HG03060 (cell line): ENCODE results near the gene MXD3.
"Not testable (repeated sequence)": the region's sequence is repeated elsewhere in the genome, so short reads cannot be mapped to it uniquely, and the experiment has no call there.

Experiments
- ATAC-seq: cut with Tn5 transposase; IDR thresholded peaks from one replicate; pipeline ENCODE4 v1.9.1; 2021; ENCODE audit warnings: low read depth, moderate number of reproducible peaks; ENCODE audit not compliant: unreplicated experiment

The MXD3 gene

DNA sequence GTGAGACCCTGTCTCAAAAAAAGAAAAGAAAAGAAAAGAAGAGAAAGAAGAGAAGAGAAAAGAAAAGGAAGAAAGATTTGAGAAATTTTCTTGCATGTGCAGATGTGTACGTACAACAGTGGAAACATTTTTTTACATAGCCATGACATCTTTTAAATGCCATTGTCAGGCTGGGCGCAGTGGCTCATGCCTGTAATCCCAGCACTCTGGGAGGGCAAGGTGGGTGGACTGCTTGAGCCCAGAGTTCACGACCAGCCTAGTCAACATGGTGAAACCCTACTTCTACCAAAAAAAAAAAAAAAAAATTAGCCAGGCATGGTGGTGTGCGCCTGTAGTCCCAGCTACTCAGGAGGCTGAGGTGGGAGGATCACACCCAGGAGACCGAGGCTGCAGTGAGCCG, 33.2 kb upstream of the MXD3 start:
- no peak for ATAC-seq

GRCh38 chr5:177343777-177344176, 32.1 kb upstream of the MXD3 start:
- ATAC-seq = no peak

DNA sequence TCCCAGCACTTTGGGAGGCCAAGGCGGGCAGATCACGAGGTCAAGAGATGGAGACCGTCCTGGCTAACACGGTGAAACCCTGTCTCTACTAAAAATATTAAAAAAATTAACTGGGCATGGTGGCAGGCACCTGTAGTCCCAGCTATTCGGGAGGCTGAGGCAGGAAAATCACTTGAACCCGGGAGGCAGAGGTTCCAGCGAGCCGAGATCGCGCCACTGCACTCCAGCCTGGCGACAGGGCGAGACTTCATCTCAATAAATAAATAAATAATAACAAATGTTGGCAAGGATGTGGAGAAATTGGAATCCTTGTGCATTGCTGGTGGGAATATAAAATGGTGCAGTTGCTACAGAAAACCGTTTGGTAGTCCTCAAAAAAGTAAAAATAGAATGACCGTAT, 31.3 kb upstream of the MXD3 start:
- not testable (repeated sequence) for ATAC-seq

DNA sequence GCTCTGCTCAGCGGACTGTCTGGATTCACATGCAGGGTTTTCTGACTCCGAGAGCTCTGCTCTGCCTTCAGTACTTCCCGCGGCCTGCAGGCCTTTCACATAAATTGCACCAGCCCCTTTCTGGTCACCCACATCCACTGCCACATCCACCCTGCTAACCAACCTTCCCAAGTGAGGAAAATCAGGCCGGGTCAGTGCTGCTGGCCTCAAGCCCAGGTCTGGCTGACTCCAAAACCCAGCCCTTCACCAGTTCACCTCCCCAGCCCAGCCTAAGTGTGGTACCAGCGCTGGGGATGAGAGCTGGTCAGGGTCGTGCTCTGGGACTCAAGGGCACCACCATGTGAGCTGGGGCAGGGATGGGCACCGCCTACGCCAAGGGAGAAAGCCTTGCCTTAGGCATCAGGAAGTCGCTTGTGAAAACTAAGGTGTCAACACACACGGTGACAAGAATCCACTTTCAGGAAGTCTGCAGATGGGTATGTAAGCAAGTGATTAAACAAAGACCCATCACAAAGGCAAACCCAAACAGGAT, 27.5 kb upstream of the MXD3 start:
- ATAC-seq = no peak

- no peak for ATAC-seq
Measured at GRCh38 chr5:177338251-177339106, 26.8 kb upstream of the MXD3 start.

- ATAC-seq = no peak
Measured at GRCh38 chr5:177336603-177337494, 25.2 kb upstream of the MXD3 start.

DNA sequence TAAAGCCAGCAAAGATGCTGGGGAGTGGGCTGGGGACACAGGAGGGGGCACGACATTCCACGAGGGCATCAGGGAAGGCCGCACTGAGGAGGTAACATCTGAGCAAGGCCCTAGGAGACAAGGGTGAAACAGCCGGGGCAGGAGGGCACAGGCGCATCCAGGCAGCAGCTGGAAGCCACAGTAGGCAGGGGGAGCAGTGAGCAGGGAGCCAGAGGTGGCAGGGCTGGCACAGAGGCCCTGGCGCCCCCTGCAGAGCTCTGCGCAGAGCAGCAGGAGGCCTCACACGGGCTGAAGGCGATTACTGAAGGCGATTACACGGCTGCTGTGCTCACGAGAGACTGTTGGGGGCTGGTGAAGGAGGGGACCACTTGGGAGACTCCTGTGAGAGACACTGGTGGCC, 24.4 kb upstream of the MXD3 start:
- no peak for ATAC-seq

GRCh38 chr5:177335701-177336065, 24.0 kb upstream of the MXD3 start:
- no peak for ATAC-seq

- ATAC-seq = no peak
Measured at GRCh38 chr5:177334781-177335700, 23.3 kb upstream of the MXD3 start.

GRCh38 chr5:177334155-177334551, 22.5 kb upstream of the MXD3 start:
- no peak for ATAC-seq

- ATAC-seq = no peak
Measured at GRCh38 chr5:177333420-177334154, 21.9 kb upstream of the MXD3 start.

GRCh38 chr5:177332896-177333260, 21.2 kb upstream of the MXD3 start:
- ATAC-seq = no peak

DNA sequence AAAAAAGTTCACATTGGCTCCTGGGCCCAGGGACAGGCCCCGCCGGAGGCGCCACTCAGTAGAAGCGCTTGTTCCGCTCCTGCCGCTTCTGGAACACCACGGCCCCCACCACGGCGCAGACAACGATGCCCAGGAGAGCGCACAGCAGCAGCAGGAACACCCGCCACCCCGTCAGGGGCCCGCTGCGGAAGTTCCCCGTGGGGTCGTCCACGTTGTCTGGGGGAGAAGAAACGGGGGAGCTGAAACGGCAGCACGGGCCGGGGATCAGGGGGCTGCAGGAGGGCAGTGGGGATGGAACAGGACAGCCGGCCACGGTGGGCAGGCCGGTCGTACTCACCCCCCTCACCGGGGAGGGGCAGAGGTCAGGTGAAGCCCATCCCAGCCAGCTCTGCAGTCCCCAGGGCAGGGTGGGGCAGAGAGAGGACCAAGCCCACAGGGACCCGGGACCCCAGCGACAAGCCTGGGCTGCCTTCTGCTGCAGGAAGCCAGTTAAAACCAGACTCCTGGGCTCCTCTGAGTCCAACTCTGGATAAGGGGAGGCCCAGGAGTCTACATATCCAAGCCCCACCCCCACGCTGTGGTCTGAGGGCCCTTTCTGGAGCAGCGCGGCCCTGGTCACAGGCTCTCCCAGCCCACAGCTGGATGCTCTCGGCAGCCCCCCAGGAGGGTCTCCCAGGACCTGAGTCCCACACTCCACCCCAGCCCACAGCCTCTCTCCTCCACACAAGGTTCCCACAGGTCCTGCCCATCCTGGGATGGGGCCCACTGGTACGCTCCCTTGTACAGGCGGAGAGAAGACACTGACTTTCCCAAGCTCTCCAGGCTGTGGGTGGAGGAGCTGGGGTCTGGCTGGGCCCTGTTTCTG, 20.6 kb upstream of the MXD3 start:
- ATAC-seq = no peak

DNA sequence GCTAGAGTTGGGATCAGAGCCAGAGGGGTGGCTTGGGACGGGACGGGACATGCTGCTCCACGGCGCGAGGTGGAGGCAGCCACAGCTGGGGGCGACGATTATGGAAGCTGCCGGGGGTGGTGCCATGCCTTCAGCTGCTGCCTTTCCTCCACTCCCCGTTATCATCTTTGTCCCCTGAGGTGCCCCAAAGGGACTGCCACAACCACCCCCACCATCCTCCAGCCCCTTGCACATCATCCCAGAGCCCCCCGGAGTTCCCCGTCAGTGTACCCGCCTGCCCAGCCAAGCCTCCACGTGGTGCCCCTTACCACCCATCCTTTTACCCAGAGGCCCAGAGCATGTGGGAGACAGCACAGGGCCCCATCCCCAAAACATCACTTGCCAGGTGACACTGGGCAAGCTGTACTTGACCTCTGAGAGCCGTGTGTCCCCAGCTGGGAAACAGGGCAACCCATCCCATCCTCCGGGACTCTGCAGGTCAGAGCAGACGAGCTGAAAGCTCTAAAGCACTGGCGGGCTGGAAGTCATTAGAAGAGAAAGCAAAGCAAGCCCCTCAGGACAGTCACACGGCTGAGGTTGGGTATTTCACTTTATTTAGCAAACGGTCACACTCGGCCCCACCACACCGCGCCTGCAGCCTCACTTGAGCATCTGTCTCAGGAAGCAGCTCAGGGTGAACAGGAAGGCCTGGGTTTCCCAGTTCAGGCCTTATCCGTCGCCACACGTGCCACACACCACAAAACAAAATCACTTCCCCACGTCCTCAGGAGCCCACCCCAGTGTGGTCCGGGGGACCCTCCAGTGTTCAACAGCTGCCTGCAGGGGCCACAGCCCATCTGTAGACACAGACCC, 19.5 kb upstream of the MXD3 start:
- no peak for ATAC-seq

DNA sequence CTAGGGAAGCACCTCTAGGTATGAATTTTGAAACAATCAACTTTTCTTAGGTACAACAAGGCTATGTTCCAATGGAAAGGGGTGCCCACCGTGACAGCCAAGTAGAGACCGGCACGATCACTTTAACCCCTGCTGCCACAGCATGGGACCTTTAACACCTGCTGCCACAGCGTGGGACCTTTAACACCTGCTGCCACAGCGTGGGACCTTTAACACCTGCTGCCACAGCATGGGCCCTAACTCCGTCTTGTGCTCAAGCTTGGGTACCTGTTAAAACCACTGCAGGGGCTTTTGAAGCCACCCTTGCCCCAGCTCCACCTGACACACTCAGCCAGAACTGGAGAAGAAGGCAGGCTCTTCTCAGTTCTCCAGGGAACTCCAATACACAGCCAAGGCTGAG, 18.2 kb upstream of the MXD3 start:
- no peak for ATAC-seq

DNA sequence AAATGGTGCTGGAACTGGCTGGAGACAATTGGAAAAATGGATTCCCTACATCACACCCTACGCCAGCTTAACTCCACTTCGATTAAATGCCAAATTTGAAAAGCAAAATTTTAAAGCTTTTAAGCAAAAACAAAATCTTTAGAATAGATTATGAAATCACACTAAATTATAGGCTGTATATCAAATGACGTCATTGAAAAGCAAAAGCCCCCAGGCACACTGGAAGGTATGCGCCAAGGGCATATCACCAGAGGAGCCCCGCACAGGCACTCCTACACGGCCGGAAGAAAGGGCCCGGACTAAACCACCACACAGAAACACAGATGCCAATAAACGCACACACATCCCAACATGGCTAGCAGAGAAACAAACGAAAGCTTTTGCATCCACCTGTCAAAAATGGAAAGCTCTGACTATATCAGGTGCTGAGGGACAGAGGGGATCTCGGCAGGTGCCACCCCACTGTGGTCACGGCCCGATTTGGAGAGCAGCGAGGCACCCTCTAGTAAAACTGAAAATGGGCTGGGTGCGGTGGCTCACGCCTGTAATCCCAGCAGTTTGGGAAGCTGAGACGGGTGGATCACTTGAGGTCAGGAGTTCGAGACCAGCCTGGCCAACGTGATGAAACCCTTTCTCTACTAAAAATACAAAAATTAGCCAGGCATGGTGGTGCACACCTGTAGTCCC, 17.0 kb upstream of the MXD3 start:
- ATAC-seq = no peak
